Fibroblast of lung (primary cell): ENCODE results near the gene FZD10. TPM values are rescaled to one million over a fixed set of nuclear protein-coding genes. Genes with fewer than 3 reads are reported as not detected.

Experiments
- DNase-seq, 2 donors: peaks; one replicate each; pipeline versions ENCODE4 v3.0.0 to v3.0.0-alpha.2; 2010; ENCODE audit warnings: low read depth in 2 of 2
- H2AFZ ChIP-seq: 2 replicates; pipeline ENCODE4 v1.5.1; 2012; ENCODE audit warnings: low read length, control low read depth, inconsistent platforms
- H3K27ac ChIP-seq: 2 replicates; pipeline ENCODE4 v1.5.1; 2011; ENCODE audit warnings: low read length, control low read depth; ENCODE audit not compliant: insufficient read depth
- H3K27me3 ChIP-seq: 2 replicates; pipeline ENCODE4 v1.5.1; 2011; ENCODE audit warnings: mild to moderate bottlenecking, low read length; ENCODE audit not compliant: control insufficient read depth, insufficient read depth
- H3K36me3 ChIP-seq: 2 replicates; pipeline ENCODE4 v1.5.1; 2011; ENCODE audit warnings: low read length; ENCODE audit not compliant: control insufficient read depth, insufficient read depth
- H3K4me1 ChIP-seq: 2 replicates; pipeline ENCODE4 v1.5.1; 2011; ENCODE audit warnings: low read length; ENCODE audit not compliant: control insufficient read depth, insufficient read depth; ENCODE audit errors: extremely low read depth
- H3K4me2 ChIP-seq: 2 replicates; pipeline ENCODE4 v1.5.1; 2011; ENCODE audit warnings: low read length, control low read depth; ENCODE audit not compliant: insufficient read depth; ENCODE audit errors: extremely low read depth
- H3K4me3 ChIP-seq, 4 experiments: fragments of 200-600 bp in 1 of 4; sonication (generic) in 1 of 4; replicated peaks in 1 of 4; 2 replicates each; pipeline ENCODE4 v1.5.1; 2011 to 2016; ENCODE audit warnings: low read length in 4 of 4, low read depth in 3 of 4, mild to moderate bottlenecking in 3 of 4, control low read depth in 2 of 4, inconsistent platforms in 1 of 4, mixed read lengths in 1 of 4; ENCODE audit not compliant: insufficient read depth in 1 of 4; ENCODE audit errors: control extremely low read depth in 1 of 4
- H3K79me2 ChIP-seq: 2 replicates; pipeline ENCODE4 v1.5.1; 2012; ENCODE audit warnings: mild to moderate bottlenecking, low read length, inconsistent platforms; ENCODE audit not compliant: control insufficient read depth, insufficient read depth
- H3K9ac ChIP-seq: 2 replicates; pipeline ENCODE4 v1.5.1; 2011; ENCODE audit warnings: mild to moderate bottlenecking, low read length, control low read depth; ENCODE audit not compliant: insufficient read depth
- H3K9me3 ChIP-seq: 2 replicates; pipeline ENCODE4 v1.5.1; 2012; ENCODE audit warnings: low read depth, low read length; ENCODE audit not compliant: control insufficient read depth, insufficient read depth
- H4K20me1 ChIP-seq: 2 replicates; pipeline ENCODE4 v1.5.1; 2011; ENCODE audit warnings: low read length; ENCODE audit not compliant: control insufficient read depth, insufficient read depth; ENCODE audit errors: extremely low read depth
- CTCF ChIP-seq, 2 donors: IDR thresholded peaks in 1 of 2; conservative IDR thresholded peaks in 1 of 2; 1 replicate in 1 of 2; 2 replicates in 1 of 2; pipeline ENCODE4 v1.5.1; 2011 to 2012; ENCODE audit warnings: low read length in 2 of 2, control low read depth in 1 of 2, inconsistent platforms in 1 of 2, low read depth in 1 of 2, mild to moderate bottlenecking in 1 of 2
- EZH2 ChIP-seq: IDR thresholded peaks from 2 replicates; pipeline ENCODE4 v1.5.1; 2012; ENCODE audit warnings: low read length, control low read depth, mild to moderate bottlenecking; ENCODE audit errors: missing control alignments
- polyA plus RNA-seq, 2 donors: library from polyadenylated mRNA; depleted of rRNA in 1 of 2; stranded (reverse) in 1 of 2; unstranded in 1 of 2; fragments of >200 nt; gene quantifications; 2 replicates each; pipeline ENCODE4 v1.2.1, GENCODE V29; 2011 to 2012; ENCODE audit warnings: missing spikeins in 1 of 2
- total RNA-seq: library from RNA; depleted of rRNA; stranded (reverse); fragments of >200 nt; gene quantifications from 2 replicates; pipeline ENCODE4 v1.2.1, GENCODE V29; 2014

The FZD10 gene
- total and polyA plus RNA-seq, 2 donors (not counting 1 experiment from before 2014, with no cell fraction given), result under 0.01 to 0.03 TPM

GRCh38 chr12:130118181-130118580, 44.1 kb upstream of the FZD10 start:
- Histone ChIP-seq H3K9me3 (no peaks in the 10 kb centered on the region), H4K20me1 (no peaks in the 10 kb centered on the region), H3K27ac (no peak overlapping the region), H3K4me1 (no peaks in the 10 kb centered on the region), H2AFZ (no peak overlapping the region), H3K27me3 (no peaks in the 10 kb centered on the region), H3K36me3 (no peaks in the 10 kb centered on the region), H3K9ac (no peak overlapping the region), H3K4me3 (no peak overlapping the region), H3K79me2 (no peaks in the 10 kb centered on the region), H3K4me2 (no peak overlapping the region)
- no peak for TF ChIP-seq EZH2
- TF ChIP-seq CTCF (conservative IDR thresholded peaks at IDR 0.05 in 1 of 2, IDR thresholded peaks at IDR 0.05 in 1 of 2; ENCODE audit: low read depth in 1 of 2, low read length in 2 of 2), result no peak
- DNase-seq, result no peak

DNA sequence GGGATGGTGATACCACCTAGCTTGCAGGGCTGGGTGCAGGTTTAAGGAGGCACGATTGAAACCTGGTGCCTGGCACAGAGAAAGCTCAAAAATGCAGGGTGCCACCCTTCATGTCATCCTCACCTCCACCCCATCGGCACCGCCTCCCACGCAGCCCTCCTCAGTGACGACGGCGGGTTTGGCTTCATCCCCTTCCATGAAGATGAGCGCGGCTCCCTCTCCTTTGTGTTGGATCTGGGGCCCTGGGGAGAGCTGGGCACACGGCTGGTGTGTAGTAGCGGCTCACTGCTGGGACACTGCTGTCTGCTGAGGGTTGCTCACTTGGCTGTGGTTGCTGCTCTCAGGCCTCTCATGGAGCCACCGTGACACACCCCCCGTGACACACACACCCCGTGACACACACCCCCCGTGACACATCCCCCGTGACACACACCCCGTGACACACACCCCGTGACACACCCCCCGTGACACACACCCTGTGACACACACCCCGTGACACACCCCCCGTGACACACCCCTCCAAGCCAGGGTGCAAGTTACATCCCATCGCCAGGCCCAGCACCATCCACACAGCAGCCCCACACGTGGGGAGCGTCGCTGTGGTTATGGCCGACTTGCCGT, 42.9 kb upstream of the FZD10 start:
- H3K9ac ChIP-seq, result no peak overlapping the region
- no peak overlapping the region for H3K4me2 ChIP-seq
- no peaks in the 10 kb centered on the region for H4K20me1 ChIP-seq
- TF ChIP-seq CTCF (conservative IDR thresholded peaks at IDR 0.05 in 1 of 2, IDR thresholded peaks at IDR 0.05 in 1 of 2; ENCODE audit: low read depth in 1 of 2, low read length in 2 of 2), result no peak
- H3K4me1 ChIP-seq, result no peaks in the 10 kb centered on the region
- no peak for DNase-seq
- no peak overlapping the region for H3K27ac ChIP-seq
- H3K27me3 ChIP-seq, result no peaks in the 10 kb centered on the region
- H3K9me3 ChIP-seq, result no peaks in the 10 kb centered on the region
- no peaks in the 10 kb centered on the region for H3K36me3 ChIP-seq
- no peak overlapping the region for H3K4me3 ChIP-seq
- H3K79me2 ChIP-seq, result no peaks in the 10 kb centered on the region
- no peak overlapping the region for H2AFZ ChIP-seq

- DNase-seq, result no peak
- no peaks in the 10 kb centered on the region for H3K36me3 ChIP-seq
- no peak for TF ChIP-seq CTCF (conservative IDR thresholded peaks at IDR 0.05 in 1 of 2, IDR thresholded peaks at IDR 0.05 in 1 of 2; ENCODE audit: low read depth in 1 of 2, low read length in 2 of 2)
- TF ChIP-seq EZH2, result no peak
- H3K27ac ChIP-seq, result no peak overlapping the region
- H4K20me1 ChIP-seq, result no peaks in the 10 kb centered on the region
- H3K4me1 ChIP-seq, result no peaks in the 10 kb centered on the region
- H3K4me3 ChIP-seq, result no peak overlapping the region
- no peaks in the 10 kb centered on the region for H3K27me3 ChIP-seq
- H3K4me2 ChIP-seq, result no peak overlapping the region
- H3K79me2 ChIP-seq, result no peaks in the 10 kb centered on the region
- no peak overlapping the region for H3K9ac ChIP-seq
- no peak overlapping the region for H2AFZ ChIP-seq
- H3K9me3 ChIP-seq, result no peaks in the 10 kb centered on the region
Observed at GRCh38 chr12:130120012-130120805, 42.1 kb upstream of the FZD10 start.
